BJ (cell line): ENCODE results near the gene ASB1. TPM values are rescaled to one million over a fixed set of nuclear protein-coding genes. Genes with fewer than 3 reads are reported as not detected.

Experiments used
- CTCF ChIA-PET: fragments of 350-600 bp; formaldehyde crosslinking; extraction: SDS; loops from one replicate; lab custom pipeline; 2021; ENCODE audit warnings: antibody characterized with exemption, inconsistent platforms; lab: Yijun Ruan, JAX
- POLR2A ChIA-PET: fragments of 300-600 bp; sonication (Branson Sonifier 250); formaldehyde crosslinking; extraction: SDS; loops from one replicate; lab custom pipeline; 2021; ENCODE audit warnings: antibody characterized with exemption; lab: Charles Lee
- DNase-seq: peaks from one replicate; pipeline ENCODE4 v3.0.0-alpha.2; 2011; ENCODE audit warnings: low read depth
- H3K27me3 ChIP-seq: 2 replicates; pipeline ENCODE4 v1.6.0; 2011; ENCODE audit warnings: low read length; ENCODE audit not compliant: control insufficient read depth, insufficient read depth
- H3K36me3 ChIP-seq: 2 replicates; pipeline ENCODE4 v1.5.1; 2011; ENCODE audit warnings: low read length; ENCODE audit not compliant: control insufficient read depth, insufficient read depth
- H3K4me3 ChIP-seq: 2 replicates; pipeline ENCODE4 v1.5.1; 2011; ENCODE audit warnings: low read depth, mild to moderate bottlenecking, control low read depth, low read length
- CTCF ChIP-seq: IDR thresholded peaks from 2 replicates; pipeline ENCODE4 v1.5.1; 2011; ENCODE audit warnings: low read depth, mild to moderate bottlenecking, control low read depth, inconsistent platforms, low read length, moderate library complexity; ENCODE audit not compliant: insufficient read depth
- polyA plus RNA-seq: library from polyadenylated mRNA; depleted of rRNA; stranded (reverse); fragments of >200 nt; gene quantifications from 2 replicates; pipeline ENCODE4 v1.2.3, GENCODE V29; 2011

The ASB1 gene
- polyA plus RNA-seq, 1 experiment: 33.4 TPM

GRCh38 chr2:238497610-238498005, 70.9 kb downstream of the ASB1 start:
- no peak overlapping the region for H3K4me3 ChIP-seq
- TF ChIP-seq CTCF: no peak
- DNase-seq: no peak
- ChIA-PET POLR2A (no interaction called here), CTCF (interaction anchor here (1.0 kb wide), 1 partner anchor 11 kb away, joined by 3 read pairs; no protein-coding TSS in a partner anchor)
- no peaks in the 10 kb centered on the region for H3K36me3 ChIP-seq
- H3K27me3 ChIP-seq: no peaks in the 10 kb centered on the region; the same call in 1 of the 2 replicates

- TF ChIP-seq CTCF: no peak
- no peak for DNase-seq
- ChIA-PET POLR2A (no interaction called here), CTCF (interaction anchor here (1.0 to 1.4 kb wide), 2 partner anchors 10 to 25 kb away, joined by 3 read pairs; no protein-coding TSS in a partner anchor)
- Histone ChIP-seq H3K27me3 (no peaks in the 10 kb centered on the region), H3K4me3 (no peak overlapping the region), H3K36me3 (no peaks in the 10 kb centered on the region)
These were observed 71.5 kb downstream of the ASB1 start for GRCh38 chr2:238498188-238498587.

- CTCF ChIA-PET: interaction anchor here (1.3 to 1.4 kb wide), 2 partner anchors 15 to 25 kb away, joined by 3 to 5 read pairs; no protein-coding TSS in a partner anchor
- POLR2A ChIA-PET: no interaction called here
- H3K36me3 ChIP-seq: no peaks in the 10 kb centered on the region
- TF ChIP-seq CTCF: no peak
- no peak overlapping the region for H3K4me3 ChIP-seq
- H3K27me3 ChIP-seq: no peaks in the 10 kb centered on the region
- no peak for DNase-seq
These were observed 72.1 kb downstream of the ASB1 start for GRCh38 chr2:238498691-238499295.

- Histone ChIP-seq H3K36me3 (no peaks in the 10 kb centered on the region), H3K4me3 (no peak overlapping the region), H3K27me3 (no peaks in the 10 kb centered on the region)
- POLR2A ChIA-PET: no interaction called here
- CTCF ChIA-PET: interaction anchor here (1.3 to 1.4 kb wide), 2 partner anchors 13 to 24 kb away, joined by 3 to 5 read pairs; no protein-coding TSS in a partner anchor
- TF ChIP-seq CTCF: no peak
- no peak for DNase-seq
These were observed 73.2 kb downstream of the ASB1 start for GRCh38 chr2:238499731-238500580.

GRCh38 chr2:238501311-238501710, 74.6 kb downstream of the ASB1 start:
- no peaks in the 10 kb centered on the region for H3K27me3 ChIP-seq
- TF ChIP-seq CTCF: no peak
- ChIA-PET CTCF (interaction anchor here (2.1 kb wide), 1 partner anchor 12 kb away, joined by 7 read pairs; no protein-coding TSS in a partner anchor), POLR2A (no interaction called here)
- H3K36me3 ChIP-seq: no peaks in the 10 kb centered on the region
- no peak for DNase-seq
- no peak overlapping the region for H3K4me3 ChIP-seq
